ENCODE measurements around the gene CACHD1.

Gene CACHD1

GRCh38 chr1:64519901-64520300 is 50.0 kb downstream of the CACHD1 start:
- in situ Hi-C loops (cut with MboI; ENCODE audit: low sequenced_read_pairs) = no loop called here

GRCh38 chr1:64522740-64523139 is 52.8 kb downstream of the CACHD1 start:
- in situ Hi-C loops (cut with MboI; ENCODE audit: low sequenced_read_pairs) = no loop called here

GRCh38 chr1:64523413-64524337 is 53.7 kb downstream of the CACHD1 start:
- in situ Hi-C loops (cut with MboI; ENCODE audit: low sequenced_read_pairs) = no loop called here

DNA sequence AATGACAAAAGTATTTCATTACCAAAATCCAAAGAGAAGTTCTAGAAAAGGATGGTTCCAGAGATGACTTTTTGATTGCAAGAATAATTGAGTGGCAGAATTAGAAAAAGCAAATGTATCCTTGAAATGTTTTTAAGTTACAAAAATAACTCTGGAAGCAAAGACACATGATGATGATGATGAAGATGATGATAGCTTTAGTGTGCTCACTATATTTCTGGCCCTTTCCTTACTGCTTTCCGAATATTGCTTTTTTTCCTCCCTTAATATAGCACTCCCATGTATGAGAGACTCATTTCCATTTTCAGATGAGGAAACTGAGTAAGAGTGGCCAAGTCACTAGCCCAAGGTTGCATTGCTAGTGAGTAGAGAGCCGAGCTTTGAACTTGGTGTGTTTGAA is 54.7 kb downstream of the CACHD1 start:
- in situ Hi-C loops (cut with MboI; ENCODE audit: low sequenced_read_pairs) = no loop called here

DNA sequence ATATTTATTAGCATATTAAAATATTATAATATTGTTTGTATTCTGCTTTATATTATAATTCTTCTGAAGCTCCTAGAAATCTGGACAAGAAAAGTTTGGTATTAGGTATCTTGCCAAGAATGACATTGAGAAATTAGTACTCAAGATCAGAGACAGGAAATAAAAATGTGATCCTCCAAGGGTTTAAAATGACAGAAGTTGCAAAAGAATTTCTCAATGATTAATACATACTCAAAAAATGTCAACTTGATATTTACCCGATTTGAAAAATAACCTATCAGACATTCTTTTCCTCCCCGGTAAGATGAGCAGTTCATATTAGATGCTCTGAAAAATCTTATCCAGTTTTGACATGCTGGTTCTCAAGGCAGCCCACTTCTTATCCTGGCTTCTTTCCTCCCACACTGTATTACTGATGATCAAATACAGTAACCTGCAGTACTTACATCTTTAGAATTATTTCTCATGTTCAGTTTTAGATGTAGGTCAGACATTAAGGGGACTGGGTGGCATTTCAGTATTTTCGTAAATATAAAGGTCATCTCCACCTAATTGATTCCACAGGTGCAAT is 55.3 kb downstream of the CACHD1 start:
- in situ Hi-C loops (cut with MboI; ENCODE audit: low sequenced_read_pairs) = no loop called here

GRCh38 chr1:64526312-64526711 is 56.4 kb downstream of the CACHD1 start:
- in situ Hi-C loops (cut with MboI; ENCODE audit: low sequenced_read_pairs) = no loop called here

- in situ Hi-C loops (cut with MboI; ENCODE audit: low sequenced_read_pairs) = no loop called here
These were observed 57.2 kb downstream of the CACHD1 start for GRCh38 chr1:64527165-64527564.

DNA sequence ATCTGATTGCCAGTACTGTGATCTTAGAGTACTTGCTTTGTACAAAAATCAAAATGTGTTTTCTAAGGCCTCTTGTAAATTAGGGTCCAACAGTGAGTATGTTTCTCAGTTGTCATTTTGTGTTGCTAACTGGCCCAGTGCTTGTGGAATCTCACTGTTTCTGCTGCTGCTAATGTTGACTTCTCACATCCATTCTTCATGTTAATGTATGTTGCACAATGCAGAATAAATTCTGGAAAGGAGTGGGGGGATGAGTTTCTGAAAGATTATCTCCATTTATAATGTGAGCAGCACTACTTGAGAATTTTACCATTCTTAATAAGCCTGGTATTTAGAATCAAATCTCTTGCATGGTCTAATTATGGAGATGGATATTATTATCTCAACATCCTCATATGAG is 57.9 kb downstream of the CACHD1 start:
- in situ Hi-C loops (cut with MboI; ENCODE audit: low sequenced_read_pairs) = no loop called here

DNA sequence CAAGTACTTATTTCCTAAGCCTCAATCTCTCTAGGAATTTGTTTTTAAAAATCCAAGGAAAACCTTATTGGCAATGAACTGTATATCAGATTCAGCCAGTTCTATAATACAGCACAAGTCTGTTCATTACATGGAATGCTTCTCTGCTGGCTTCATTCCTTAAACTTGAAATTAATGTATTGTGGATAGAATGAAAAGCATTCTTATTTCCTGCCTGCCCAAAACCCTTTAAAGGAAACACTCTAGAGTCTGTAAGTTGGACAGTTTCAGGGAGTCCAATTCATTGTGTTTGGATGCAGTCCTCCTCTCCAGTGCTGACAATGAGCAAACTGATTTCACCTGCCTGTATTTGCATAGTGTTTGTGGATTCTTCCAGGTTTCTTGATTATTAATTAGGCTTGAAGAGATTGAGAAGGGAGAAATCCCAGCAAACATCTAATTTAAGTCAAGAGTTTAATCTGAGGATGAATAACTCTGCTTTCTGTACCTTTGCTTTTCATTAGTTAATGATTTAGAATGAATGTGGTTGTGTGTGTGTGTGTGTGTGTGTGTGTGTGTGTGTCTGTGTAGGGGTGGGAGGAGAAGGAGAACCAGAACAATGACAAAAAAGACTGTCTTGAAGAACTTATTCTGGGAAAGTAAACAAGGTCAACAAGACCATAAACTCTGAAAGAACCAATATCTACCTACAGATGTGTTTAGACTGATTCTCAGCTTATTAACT is 61.2 kb downstream of the CACHD1 start:
- in situ Hi-C loops (cut with MboI; ENCODE audit: low sequenced_read_pairs) = no loop called here

DNA sequence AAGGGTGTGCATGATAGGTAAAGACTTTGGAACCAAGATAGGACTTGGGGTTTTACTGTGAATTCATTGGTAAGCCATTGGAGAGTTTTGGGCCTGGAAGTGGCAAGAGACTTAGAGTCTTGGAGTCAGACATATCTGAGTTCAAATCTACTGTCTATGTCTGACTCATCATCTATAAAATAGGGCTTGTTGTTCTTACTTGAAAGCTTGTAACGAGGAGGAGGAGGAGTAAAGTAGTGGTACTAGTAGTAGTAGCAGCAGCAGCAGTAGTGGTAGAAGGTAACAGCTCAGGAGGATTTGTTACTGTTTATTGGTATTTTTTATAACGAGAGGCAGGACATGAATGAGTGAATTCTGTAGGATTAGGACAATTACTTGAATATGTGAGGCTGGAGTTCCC is 62.7 kb downstream of the CACHD1 start:
- in situ Hi-C loops (cut with MboI; ENCODE audit: low sequenced_read_pairs) = no loop called here

- in situ Hi-C loops (cut with MboI; ENCODE audit: low sequenced_read_pairs) = no loop called here
These were observed 66.3 kb downstream of the CACHD1 start for GRCh38 chr1:64535938-64536835.

DNA sequence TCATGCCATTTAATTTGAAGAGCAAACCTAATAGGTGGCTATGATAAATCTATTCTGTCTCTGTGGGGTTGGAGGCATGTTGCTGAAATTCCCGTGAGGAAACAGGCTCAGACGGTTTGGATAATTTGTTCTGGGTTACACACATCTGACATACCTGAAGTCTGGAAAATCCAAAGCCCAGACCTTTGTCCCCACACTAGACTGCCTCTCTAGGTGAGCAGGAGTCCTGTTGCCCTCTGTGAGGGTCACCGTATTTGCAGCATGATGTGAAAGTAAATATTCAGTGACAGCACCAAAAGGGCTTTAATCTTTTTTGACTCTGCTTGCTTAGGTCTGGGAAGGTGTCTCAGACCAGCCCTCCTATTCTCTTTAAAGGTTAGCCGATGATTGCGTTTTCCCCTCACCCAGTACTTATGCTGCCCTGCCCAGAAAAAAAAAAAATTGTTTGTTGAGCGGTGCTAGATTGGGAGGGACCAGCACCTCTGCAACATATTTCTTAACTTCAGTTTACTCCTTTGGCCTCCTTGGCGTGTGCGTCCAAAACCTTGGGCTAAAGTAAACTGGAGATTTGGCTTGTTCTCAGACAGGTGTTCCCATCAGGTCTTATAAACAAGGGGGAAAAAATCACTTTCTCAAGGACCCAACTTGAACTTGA is 67.0 kb downstream of the CACHD1 start:
- in situ Hi-C loops (cut with MboI; ENCODE audit: low sequenced_read_pairs) = no loop called here

DNA sequence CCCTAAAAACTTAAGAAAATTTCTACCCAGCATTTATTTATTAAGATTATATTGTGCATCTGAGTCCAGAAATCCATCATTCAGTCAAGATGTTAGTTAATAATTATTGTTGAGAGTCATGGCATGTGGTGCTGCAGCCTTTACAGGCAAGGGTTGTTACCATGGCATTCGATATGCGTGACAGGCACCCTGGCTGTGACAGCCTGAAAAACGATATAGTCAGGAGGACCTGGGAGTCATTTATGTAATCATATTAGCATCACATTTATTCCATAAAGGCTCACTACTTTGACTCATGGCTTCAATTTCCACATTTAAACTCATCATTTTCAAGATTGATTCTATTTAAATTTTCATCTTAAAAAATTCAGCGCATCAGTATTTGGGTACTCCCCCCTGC is 68.0 kb downstream of the CACHD1 start:
- in situ Hi-C loops (cut with MboI; ENCODE audit: low sequenced_read_pairs) = no loop called here

DNA sequence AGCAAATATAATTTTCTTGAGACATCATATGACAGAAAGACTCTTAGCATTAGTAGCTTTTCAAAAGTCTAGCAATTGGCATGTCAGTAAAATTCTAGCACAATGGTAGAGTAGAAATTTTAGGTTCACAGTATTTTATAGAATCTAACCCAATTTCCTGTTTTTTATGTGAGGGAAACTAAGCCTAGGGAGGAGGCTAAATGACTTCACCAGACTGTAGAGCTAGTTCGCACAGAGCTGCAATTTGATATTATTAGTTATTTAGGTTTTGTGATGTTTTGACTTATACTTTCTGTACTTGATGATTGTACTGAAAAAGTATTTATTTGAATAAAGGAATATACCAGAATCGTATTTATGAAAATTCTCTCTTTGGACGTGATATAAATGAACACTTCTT is 68.5 kb downstream of the CACHD1 start:
- in situ Hi-C loops (cut with MboI; ENCODE audit: low sequenced_read_pairs) = no loop called here

- in situ Hi-C loops (cut with MboI; ENCODE audit: low sequenced_read_pairs) = no loop called here
These were observed 69.4 kb downstream of the CACHD1 start for GRCh38 chr1:64539289-64539688.

GRCh38 chr1:64539781-64540218 is 69.9 kb downstream of the CACHD1 start:
- in situ Hi-C loops (cut with MboI; ENCODE audit: low sequenced_read_pairs) = no loop called here

DNA sequence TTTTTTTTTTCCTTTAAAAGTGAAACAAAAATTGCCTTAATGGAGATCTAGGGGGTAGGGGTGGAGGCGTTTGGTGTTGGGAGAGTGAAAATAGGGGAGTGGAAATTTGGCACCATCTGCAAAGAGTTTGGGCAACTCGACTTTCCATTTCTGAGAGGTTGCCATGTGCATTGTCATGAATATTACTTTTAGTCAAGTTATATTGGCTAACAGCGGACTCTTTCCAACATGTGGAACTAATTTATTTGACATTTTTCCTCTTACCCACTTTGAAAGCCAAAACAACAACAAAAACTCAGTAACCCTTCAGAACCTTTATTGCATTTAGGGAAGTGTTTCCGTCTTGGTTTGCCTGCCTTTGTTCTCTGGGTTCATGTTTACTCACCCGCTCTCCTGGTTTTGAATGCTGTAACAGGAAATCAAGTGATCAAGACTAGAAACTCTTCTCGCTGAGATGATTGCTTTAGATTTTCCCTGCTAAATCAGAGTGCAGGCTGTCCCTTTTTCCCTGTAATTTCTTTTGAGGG is 70.4 kb downstream of the CACHD1 start:
- in situ Hi-C loops (cut with MboI; ENCODE audit: low sequenced_read_pairs) = no loop called here

- in situ Hi-C loops (cut with MboI; ENCODE audit: low sequenced_read_pairs) = no loop called here
These were observed 72.2 kb downstream of the CACHD1 start for GRCh38 chr1:64542118-64542517.

DNA sequence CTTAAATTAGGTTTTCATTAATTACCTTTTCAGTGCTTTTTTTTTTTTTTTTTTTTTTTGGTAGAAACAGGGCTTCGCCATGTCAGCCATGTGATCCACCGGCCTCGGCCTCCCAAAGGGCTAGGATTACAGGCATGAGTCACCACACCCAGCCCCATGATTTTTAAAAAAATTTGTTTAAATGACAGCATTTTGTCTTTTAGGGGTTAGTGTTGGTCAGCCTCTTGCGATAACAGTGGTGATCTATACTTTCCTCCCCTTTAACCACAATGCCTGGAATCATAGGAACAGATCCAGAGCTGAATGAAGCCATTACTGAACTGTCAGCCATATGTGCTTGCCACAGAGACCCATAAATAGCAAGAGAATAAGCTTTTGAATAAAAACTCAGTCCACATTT is 73.9 kb downstream of the CACHD1 start:
- in situ Hi-C loops (cut with MboI; ENCODE audit: low sequenced_read_pairs) = no loop called here
